Gastrocnemius medialis (tissue), 4 donors: ENCODE measurements around the gene GRIK4.

Source experiments
- CTCF ChIP-seq, 5 experiments: fragments of 450-650 bp in 3 of 5; fragments of 200-600 bp in 2 of 5; sonication (generic) in 2 of 5; IDR thresholded peaks in 4 of 5; conservative IDR thresholded peaks in 1 of 5; 1 replicate in 4 of 5; 2 replicates in 1 of 5; pipeline ENCODE4 v1.5.1; 2016 to 2019; ENCODE audit warnings: antibody characterized with exemption in 5 of 5, mild to moderate bottlenecking in 3 of 5, moderate library complexity in 3 of 5
- POLR2A ChIP-seq, 2 donors: fragments of 450-650 bp; IDR thresholded peaks; one replicate each; pipeline ENCODE4 v1.6.1; 2017; ENCODE audit warnings: antibody characterized with exemption in 2 of 2, mild to moderate bottlenecking in 2 of 2, moderate library complexity in 2 of 2

DNA sequence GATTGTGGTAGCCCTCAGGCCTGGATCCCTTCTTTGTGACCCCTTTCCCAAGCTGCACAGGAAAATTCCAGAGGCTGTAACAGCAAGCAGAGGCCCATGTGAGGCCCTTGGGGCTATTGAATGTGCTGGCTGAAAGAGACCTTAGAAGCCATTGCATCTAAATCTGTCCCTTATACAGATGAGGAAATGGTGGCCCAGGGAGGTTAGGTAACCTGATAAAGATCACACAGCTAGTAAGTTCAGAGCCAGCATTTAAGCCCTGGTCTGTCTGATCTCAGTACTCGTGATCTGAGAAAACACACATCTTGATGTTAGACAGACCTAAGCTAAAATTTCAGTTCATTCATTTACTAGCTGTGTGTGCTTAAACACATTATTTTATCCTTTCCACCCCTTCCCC, 396.4 kb downstream of the GRIK4 start:
- TF ChIP-seq POLR2A (IDR thresholded peaks at IDR 0.05), result no peak
- no peak for TF ChIP-seq CTCF (IDR thresholded peaks at IDR 0.05 in 4 of 5, conservative IDR thresholded peaks at IDR 0.05 in 1 of 5)
